Measurements from ENCODE around the gene SSTR4.

SSTR4 gene

DNA sequence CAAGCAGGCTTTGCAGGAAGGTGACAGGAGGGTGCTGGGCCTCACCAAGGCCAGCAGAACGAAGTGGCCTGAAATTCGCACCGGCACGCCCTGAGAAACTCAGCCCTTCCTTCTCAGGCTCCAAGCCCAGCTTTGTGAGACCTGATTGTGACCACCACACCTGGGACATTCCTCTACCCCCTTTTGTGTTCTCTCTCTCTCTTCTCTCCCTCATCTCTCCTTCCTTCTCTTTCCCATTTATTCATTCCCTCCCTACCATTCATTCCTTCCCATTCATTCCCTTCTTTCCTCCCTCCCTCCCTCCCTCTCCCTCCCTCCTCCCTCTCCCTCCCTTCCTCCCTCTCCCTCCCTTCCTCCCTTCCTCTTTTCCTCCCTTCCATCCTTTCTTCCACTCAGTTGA, 42.2 kb downstream of the SSTR4 start:
- H3K27me3 ChIP-seq (ENCODE audit: insufficient read depth, low read length, poor library complexity, severe bottlenecking): no peaks in the 10 kb centered on the region
- no peak overlapping the region for H2AFZ ChIP-seq (ENCODE audit: low read length)
- H3K4me3 ChIP-seq (ENCODE audit: low read length, poor library complexity, severe bottlenecking): no peak overlapping the region
- H4K20me1 ChIP-seq (ENCODE audit: insufficient read depth, low read length, poor library complexity, severe bottlenecking): peaks cover 21% of the 10 kb centered on the region
- no peak overlapping the region for H3K9ac ChIP-seq (ENCODE audit: low read depth, low read length, poor library complexity, severe bottlenecking)
- no peaks in the 10 kb centered on the region for H3K9me3 ChIP-seq (ENCODE audit: insufficient read depth, low read depth, low read length)
- TF ChIP-seq, protein P1, sequence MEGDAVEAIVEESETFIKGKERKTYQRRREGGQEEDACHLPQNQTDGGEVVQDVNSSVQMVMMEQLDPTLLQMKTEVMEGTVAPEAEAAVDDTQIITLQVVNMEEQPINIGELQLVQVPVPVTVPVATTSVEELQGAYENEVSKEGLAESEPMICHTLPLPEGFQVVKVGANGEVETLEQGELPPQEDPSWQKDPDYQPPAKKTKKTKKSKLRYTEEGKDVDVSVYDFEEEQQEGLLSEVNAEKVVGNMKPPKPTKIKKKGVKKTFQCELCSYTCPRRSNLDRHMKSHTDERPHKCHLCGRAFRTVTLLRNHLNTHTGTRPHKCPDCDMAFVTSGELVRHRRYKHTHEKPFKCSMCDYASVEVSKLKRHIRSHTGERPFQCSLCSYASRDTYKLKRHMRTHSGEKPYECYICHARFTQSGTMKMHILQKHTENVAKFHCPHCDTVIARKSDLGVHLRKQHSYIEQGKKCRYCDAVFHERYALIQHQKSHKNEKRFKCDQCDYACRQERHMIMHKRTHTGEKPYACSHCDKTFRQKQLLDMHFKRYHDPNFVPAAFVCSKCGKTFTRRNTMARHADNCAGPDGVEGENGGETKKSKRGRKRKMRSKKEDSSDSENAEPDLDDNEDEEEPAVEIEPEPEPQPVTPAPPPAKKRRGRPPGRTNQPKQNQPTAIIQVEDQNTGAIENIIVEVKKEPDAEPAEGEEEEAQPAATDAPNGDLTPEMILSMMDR (conservative IDR thresholded peaks at IDR 0.05; ENCODE audit: low read length): no peak
- TF ChIP-seq EZH2phosphoT487 (IDR thresholded peaks at IDR 0.05; ENCODE audit: borderline replicate concordance): no peak
- peaks cover 36% of the 10 kb centered on the region for H3K79me2 ChIP-seq (ENCODE audit: insufficient read depth, low read length)
- no peak overlapping the region for H3K4me2 ChIP-seq (ENCODE audit: low read depth, low read length, poor library complexity, severe bottlenecking)
- no peaks in the 10 kb centered on the region for H3K9me2 ChIP-seq (replicated peaks; ENCODE audit: low read depth, low read length)
- peaks cover 26% of the 10 kb centered on the region for H3K4me1 ChIP-seq (ENCODE audit: insufficient read depth, low read length, poor library complexity, severe bottlenecking)
- H3K36me3 ChIP-seq (ENCODE audit: insufficient read depth, low read length): no peaks in the 10 kb centered on the region; the same call in 1 of the 2 replicates
- H3F3A ChIP-seq (ENCODE audit: low read depth): no peaks in the 10 kb centered on the region

DNA sequence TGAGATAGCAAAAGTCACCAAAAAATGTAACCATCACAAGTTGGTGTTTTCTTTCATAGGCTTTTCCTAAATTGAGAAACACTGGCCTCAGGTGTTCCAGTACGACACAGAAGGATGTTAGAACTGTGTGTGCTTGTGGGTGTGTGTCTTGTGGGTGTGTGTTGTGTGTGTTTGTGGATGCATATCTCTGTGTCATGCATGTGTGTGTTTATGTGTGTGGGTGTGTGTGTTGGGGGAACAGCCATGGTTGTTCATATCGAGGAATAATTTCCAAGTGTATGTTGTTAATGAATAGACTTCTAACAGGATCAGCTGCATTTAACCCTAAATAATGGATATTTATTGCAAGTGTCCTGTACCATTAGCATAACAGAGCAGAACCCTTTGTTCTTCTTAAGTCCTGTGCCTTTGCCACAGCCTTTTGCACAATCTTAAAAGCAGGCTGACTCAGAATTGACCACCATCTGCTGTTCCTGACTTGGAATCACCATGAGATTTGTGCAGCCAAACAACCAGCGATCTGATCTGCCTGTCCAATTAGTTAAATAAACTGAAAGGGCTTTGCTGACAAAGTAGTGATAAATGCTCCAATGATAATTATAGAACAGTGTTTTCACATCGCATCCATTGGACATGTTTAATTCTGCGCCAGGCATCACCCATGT, 43.4 kb downstream of the SSTR4 start:
- Histone ChIP-seq H3K36me3 (ENCODE audit: insufficient read depth, low read length) (no peaks in the 10 kb centered on the region; the same call in 1 of the 2 replicates), H3K27me3 (ENCODE audit: insufficient read depth, low read length, poor library complexity, severe bottlenecking) (no peaks in the 10 kb centered on the region), H3K9me3 (ENCODE audit: insufficient read depth, low read depth, low read length) (no peaks in the 10 kb centered on the region), H3K4me3 (ENCODE audit: low read length, poor library complexity, severe bottlenecking) (no peak overlapping the region), H3K4me2 (ENCODE audit: low read depth, low read length, poor library complexity, severe bottlenecking) (peak overlapping the region; percentile 95), H3K79me2 (ENCODE audit: insufficient read depth, low read length) (peaks cover 48% of the 10 kb centered on the region), H4K20me1 (ENCODE audit: insufficient read depth, low read length, poor library complexity, severe bottlenecking) (peaks cover 28% of the 10 kb centered on the region), H3K9ac (ENCODE audit: low read depth, low read length, poor library complexity, severe bottlenecking) (no peak overlapping the region), H3F3A (ENCODE audit: low read depth) (no peaks in the 10 kb centered on the region), H2AFZ (ENCODE audit: low read length) (no peak overlapping the region), H3K9me2 (replicated peaks; ENCODE audit: low read depth, low read length) (no peaks in the 10 kb centered on the region), H3K4me1 (ENCODE audit: insufficient read depth, low read length, poor library complexity, severe bottlenecking) (peaks cover 38% of the 10 kb centered on the region)
- TF ChIP-seq, protein P1 (conservative IDR thresholded peaks at IDR 0.05; ENCODE audit: low read length): no peak
- TF ChIP-seq EZH2phosphoT487 (IDR thresholded peaks at IDR 0.05; ENCODE audit: borderline replicate concordance): no peak

DNA sequence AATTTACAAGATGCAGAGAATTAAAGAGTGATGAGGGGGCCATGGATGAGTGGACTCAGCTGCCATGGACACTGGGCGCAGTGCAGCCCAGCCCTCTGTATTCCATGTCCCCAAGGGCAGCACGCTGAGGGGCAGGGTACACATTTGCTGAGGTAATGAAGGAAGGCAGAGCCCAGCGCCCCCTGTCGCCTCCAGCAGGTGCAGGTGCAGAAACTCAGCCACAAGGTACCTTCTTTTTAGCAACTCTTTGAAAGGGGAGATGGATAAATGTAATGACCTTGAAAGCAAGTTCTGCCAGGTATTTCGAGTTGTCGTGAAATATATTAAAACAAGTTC, 43.9 kb downstream of the SSTR4 start:
- H3F3A ChIP-seq (ENCODE audit: low read depth): no peaks in the 10 kb centered on the region
- no peak overlapping the region for H3K9ac ChIP-seq (ENCODE audit: low read depth, low read length, poor library complexity, severe bottlenecking)
- no peaks in the 10 kb centered on the region for H3K27me3 ChIP-seq (ENCODE audit: insufficient read depth, low read length, poor library complexity, severe bottlenecking)
- H3K79me2 ChIP-seq (ENCODE audit: insufficient read depth, low read length): peaks cover 53% of the 10 kb centered on the region
- peak overlapping the region; percentile 28 for H3K4me3 ChIP-seq (ENCODE audit: low read length, poor library complexity, severe bottlenecking)
- H3K4me1 ChIP-seq (ENCODE audit: insufficient read depth, low read length, poor library complexity, severe bottlenecking): peaks cover 42% of the 10 kb centered on the region
- H3K36me3 ChIP-seq (ENCODE audit: insufficient read depth, low read length): no peaks in the 10 kb centered on the region; the same call in 1 of the 2 replicates
- no peaks in the 10 kb centered on the region for H3K9me2 ChIP-seq (replicated peaks; ENCODE audit: low read depth, low read length)
- H3K9me3 ChIP-seq (ENCODE audit: insufficient read depth, low read depth, low read length): no peaks in the 10 kb centered on the region
- peaks cover 28% of the 10 kb centered on the region for H4K20me1 ChIP-seq (ENCODE audit: insufficient read depth, low read length, poor library complexity, severe bottlenecking)
- TF ChIP-seq EZH2phosphoT487 (IDR thresholded peaks at IDR 0.05; ENCODE audit: borderline replicate concordance): no peak
- TF ChIP-seq, protein P1 (conservative IDR thresholded peaks at IDR 0.05; ENCODE audit: low read length): peak; percentile 72
- H3K4me2 ChIP-seq (ENCODE audit: low read depth, low read length, poor library complexity, severe bottlenecking): peak overlapping the region; percentile 95
- H2AFZ ChIP-seq (ENCODE audit: low read length): no peak overlapping the region
